ENCODE data around the gene MRPS15. TPM values are rescaled to one million over a fixed set of nuclear protein-coding genes. Genes with fewer than 3 reads are reported as not detected.

MRPS15 gene
- total RNA-seq, 1 experiment from 2014 or later = 113 TPM

GRCh38 chr1:36433102-36433501 lies 31.1 kb downstream of the MRPS15 start:
- CTCF ChIA-PET = no interaction called here
- ATAC-seq = no peak
- BruUV-seq (replicated peaks) = no TSS peak

GRCh38 chr1:36432616-36433015 lies 31.6 kb downstream of the MRPS15 start:
- in situ Hi-C loops (cut with HindIII; ENCODE audit: low pct_unique_long_range_greater_than_20kb, low sequenced_read_pairs) = no loop called here
- H3K9me3 ChIP-seq (ENCODE audit: control insufficient read depth, insufficient read depth, low read depth, low read length) = no peaks in the 10 kb centered on the region
- DNase-seq (ENCODE audit: low read depth, low spot score) (no peak), ATAC-seq (no peak)
- no peaks in the 10 kb centered on the region for H3K27me3 ChIP-seq (ENCODE audit: control insufficient read depth, insufficient read depth, low read length)
- POLR2A ChIA-PET = no interaction called here
- no peak overlapping the region for H3K4me3 ChIP-seq (ENCODE audit: low read depth in 2 of 2, low read length in 2 of 2)
- intact Hi-C loops (cut with micrococcal nuclease; ENCODE audit: unreplicated experiment) = no loop called here
- H3K36me3 ChIP-seq (ENCODE audit: control insufficient read depth, insufficient read depth, low read length) = no peaks in the 10 kb centered on the region
- BruUV-seq (replicated peaks) = no TSS peak
- TF ChIP-seq TCF7L2 (IDR thresholded peaks at IDR 0.05; ENCODE audit: low read depth, low read length) = no peak
- no peak for TF ChIP-seq POLR2AphosphoS5 (IDR thresholded peaks at IDR 0.05; ENCODE audit: low read depth, low read length)
- TF ChIP-seq SIN3A (IDR thresholded peaks at IDR 0.05; ENCODE audit: borderline replicate concordance, insufficient read depth, low read depth, low read length) = no peak
- TF ChIP-seq CTCF (IDR thresholded peaks at IDR 0.05) = no peak
- no peak for TF ChIP-seq REST (IDR thresholded peaks at IDR 0.05; ENCODE audit: insufficient read depth in 1 of 2, low read depth in 2 of 2, low read length in 1 of 2)
- no peaks in the 10 kb centered on the region for H3K4me1 ChIP-seq (ENCODE audit: control insufficient read depth, insufficient read depth, low read length)
- H3K27ac ChIP-seq (ENCODE audit: low read length) = no peak overlapping the region
- CTCF ChIA-PET = no interaction called here

More at GRCh38 chr1:36433102-36433501, 31.1 kb downstream of the MRPS15 start:
- Histone ChIP-seq H3K9me3 (ENCODE audit: control insufficient read depth, insufficient read depth, low read depth, low read length) (no peaks in the 10 kb centered on the region), H3K4me3 (ENCODE audit: low read depth in 2 of 2, low read length in 2 of 2) (no peak overlapping the region), H3K27ac (ENCODE audit: low read length) (no peak overlapping the region), H3K27me3 (ENCODE audit: control insufficient read depth, insufficient read depth, low read length) (no peaks in the 10 kb centered on the region), H3K36me3 (ENCODE audit: control insufficient read depth, insufficient read depth, low read length) (no peaks in the 10 kb centered on the region), H3K4me1 (ENCODE audit: control insufficient read depth, insufficient read depth, low read length) (no peaks in the 10 kb centered on the region)
- DNase-seq (ENCODE audit: low read depth, low spot score) = no peak
- POLR2A ChIA-PET = no interaction called here
- intact Hi-C loops (cut with micrococcal nuclease; ENCODE audit: unreplicated experiment) (no loop called here), in situ Hi-C loops (cut with HindIII; ENCODE audit: low pct_unique_long_range_greater_than_20kb, low sequenced_read_pairs) (no loop called here)
- no peak for TF ChIP-seq SIN3A (IDR thresholded peaks at IDR 0.05; ENCODE audit: borderline replicate concordance, insufficient read depth, low read depth, low read length)
- TF ChIP-seq POLR2AphosphoS5 (IDR thresholded peaks at IDR 0.05; ENCODE audit: low read depth, low read length) = no peak
- TF ChIP-seq REST (IDR thresholded peaks at IDR 0.05; ENCODE audit: insufficient read depth in 1 of 2, low read depth in 2 of 2, low read length in 1 of 2) = no peak
- TF ChIP-seq TCF7L2 (IDR thresholded peaks at IDR 0.05; ENCODE audit: low read depth, low read length) = no peak
- TF ChIP-seq CTCF (IDR thresholded peaks at IDR 0.05) = no peak
